Astrocyte of the cerebellum (primary cell): ENCODE data around the gene OBP2B.

Experiments
- DNase-seq: peaks from one replicate; pipeline ENCODE4 v3.0.0-alpha.2; 2011; ENCODE audit warnings: low read depth
- H3K4me3 ChIP-seq: 2 replicates; pipeline ENCODE4 v1.5.1; 2011; ENCODE audit warnings: mild to moderate bottlenecking, low read depth, low read length, moderate library complexity
- in situ Hi-C: cut with HindIII; loops from 2 replicates; pipeline ENCODE4 v1.10.0; 2017; ENCODE audit warnings: low sequenced_read_pairs
- TF ChIP-seq, protein P1 (sequence below): IDR thresholded peaks from 2 replicates; pipeline ENCODE4 v1.5.1; 2012; ENCODE audit warnings: low read length, low read depth, moderate library complexity, mild to moderate bottlenecking; ENCODE audit errors: missing control alignments

Gene OBP2B

DNA sequence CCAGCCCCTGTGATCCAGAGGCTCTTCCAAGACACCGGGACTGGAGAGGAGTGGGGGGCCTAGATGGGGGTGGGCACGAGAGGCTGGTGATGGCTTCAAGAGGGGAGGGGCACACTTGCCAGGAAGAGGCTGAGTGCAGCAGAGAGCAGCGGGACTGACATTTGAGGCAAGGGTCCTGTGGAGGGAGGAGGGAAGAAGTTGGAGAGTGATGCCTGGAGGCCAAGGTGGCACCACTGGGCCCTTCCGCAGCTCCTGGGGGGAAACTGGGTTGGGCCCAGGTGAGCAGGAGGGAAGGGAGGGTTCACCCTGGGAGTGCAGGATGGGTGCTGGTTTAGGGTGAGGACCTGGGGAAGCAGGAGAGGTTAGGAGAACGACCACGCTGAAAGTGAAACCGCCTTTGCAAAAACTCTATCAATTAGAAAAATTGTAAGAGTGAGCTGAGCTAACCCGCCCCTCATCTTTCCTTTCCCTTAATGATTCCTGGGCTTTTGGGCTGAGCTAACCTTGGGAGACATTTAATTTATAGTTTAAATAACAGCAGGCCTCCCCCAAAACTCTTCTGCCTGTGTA lies 39.8 kb upstream of the OBP2B start:
- in situ Hi-C loops, result no loop called here
- H3K4me3 ChIP-seq, result no peak overlapping the region
- DNase-seq, result no peak
- TF ChIP-seq, protein P1, sequence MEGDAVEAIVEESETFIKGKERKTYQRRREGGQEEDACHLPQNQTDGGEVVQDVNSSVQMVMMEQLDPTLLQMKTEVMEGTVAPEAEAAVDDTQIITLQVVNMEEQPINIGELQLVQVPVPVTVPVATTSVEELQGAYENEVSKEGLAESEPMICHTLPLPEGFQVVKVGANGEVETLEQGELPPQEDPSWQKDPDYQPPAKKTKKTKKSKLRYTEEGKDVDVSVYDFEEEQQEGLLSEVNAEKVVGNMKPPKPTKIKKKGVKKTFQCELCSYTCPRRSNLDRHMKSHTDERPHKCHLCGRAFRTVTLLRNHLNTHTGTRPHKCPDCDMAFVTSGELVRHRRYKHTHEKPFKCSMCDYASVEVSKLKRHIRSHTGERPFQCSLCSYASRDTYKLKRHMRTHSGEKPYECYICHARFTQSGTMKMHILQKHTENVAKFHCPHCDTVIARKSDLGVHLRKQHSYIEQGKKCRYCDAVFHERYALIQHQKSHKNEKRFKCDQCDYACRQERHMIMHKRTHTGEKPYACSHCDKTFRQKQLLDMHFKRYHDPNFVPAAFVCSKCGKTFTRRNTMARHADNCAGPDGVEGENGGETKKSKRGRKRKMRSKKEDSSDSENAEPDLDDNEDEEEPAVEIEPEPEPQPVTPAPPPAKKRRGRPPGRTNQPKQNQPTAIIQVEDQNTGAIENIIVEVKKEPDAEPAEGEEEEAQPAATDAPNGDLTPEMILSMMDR, result no peak

DNA sequence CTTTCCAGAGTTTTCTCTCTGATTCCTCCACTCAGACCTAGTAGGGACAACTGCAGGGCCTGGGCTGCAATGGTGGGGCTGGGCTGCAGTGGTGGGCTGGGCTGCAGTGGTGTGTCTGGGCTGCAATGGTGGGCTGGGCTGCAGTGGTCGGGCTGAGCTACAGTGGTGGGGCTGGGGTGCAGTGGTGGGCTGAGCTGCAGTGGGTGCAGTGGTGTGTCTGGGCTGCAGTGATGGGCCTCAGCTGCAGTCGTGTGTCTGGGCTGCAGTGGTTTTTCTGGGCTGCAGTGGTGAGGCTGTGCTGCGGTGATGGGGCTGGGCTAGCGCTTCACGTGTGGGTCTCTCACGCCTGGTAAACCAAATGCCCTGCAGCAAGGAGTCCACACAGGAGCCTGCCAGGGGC lies 38.6 kb upstream of the OBP2B start:
- H3K4me3 ChIP-seq, result no peak overlapping the region
- TF ChIP-seq, protein P1, result no peak
- in situ Hi-C loops, result no loop called here
- DNase-seq, result no peak

DNA sequence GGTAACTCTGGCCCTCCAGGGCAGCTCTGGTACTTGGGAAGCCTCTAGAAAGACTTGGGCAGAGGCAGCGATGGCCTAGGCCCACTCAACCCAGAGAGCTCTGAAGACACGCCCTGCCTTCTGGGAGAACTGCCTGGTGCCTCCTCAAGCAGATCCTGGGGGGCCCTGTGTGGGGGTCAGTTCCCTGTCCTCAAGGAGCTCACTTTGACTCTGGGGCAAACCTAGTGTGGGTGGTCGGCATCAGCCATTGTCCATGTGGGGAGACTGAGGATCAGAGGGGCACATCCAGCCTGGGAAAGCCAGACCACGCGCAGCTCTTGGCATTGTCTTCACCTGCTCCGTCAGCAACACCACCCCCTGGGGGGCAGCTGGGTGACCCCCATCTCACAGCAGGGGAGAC lies 37.9 kb upstream of the OBP2B start:
- no peak overlapping the region for H3K4me3 ChIP-seq
- in situ Hi-C loops, result no loop called here
- no peak for DNase-seq
- TF ChIP-seq, protein P1, result no peak

DNA sequence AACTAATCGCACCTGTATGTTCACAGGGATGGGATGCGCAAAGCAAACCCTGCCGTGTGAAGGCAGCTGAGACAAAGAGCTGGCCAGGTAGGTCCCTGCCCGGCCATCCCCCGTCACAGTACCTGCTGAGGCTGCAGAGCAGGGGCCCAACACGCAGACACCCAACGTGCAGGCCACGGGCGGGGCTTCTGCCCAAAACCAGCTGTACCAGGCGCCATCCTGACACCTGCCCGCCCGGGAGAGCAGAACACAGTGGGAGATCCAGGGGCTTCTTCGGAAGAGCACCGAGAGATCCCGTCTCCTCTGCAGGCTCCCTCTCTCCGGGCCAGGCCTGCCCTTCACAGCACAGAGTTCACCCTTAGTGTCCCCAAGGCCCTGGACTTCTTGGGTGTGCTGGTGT lies 37.5 kb upstream of the OBP2B start:
- DNase-seq, result no peak
- in situ Hi-C loops, result no loop called here

DNA sequence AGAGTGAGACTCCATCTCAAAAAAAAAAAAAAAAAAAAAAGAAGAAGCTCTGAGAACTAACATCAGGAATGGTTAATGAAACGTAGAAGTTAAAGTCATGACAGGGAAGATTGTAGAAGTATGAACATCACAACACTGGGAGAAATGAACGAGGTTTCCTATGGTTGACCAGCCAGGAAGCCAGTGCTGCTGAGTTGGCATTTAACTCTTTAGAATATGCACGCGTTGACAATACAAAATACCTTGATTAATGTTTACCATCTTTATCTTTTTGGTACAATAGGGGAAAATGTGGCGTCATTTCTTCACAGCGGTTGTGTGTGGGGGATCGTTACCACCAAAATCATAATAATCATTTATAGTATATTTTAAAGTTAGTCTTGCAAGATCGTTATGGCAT lies 33.9 kb upstream of the OBP2B start:
- DNase-seq, result no peak
- in situ Hi-C loops, result no loop called here
- TF ChIP-seq, protein P1, result no peak
- no peak overlapping the region for H3K4me3 ChIP-seq

More for the DNA sequence above, 37.5 kb upstream of the OBP2B start:
- no peak overlapping the region for H3K4me3 ChIP-seq
- TF ChIP-seq, protein P1, result no peak

DNA sequence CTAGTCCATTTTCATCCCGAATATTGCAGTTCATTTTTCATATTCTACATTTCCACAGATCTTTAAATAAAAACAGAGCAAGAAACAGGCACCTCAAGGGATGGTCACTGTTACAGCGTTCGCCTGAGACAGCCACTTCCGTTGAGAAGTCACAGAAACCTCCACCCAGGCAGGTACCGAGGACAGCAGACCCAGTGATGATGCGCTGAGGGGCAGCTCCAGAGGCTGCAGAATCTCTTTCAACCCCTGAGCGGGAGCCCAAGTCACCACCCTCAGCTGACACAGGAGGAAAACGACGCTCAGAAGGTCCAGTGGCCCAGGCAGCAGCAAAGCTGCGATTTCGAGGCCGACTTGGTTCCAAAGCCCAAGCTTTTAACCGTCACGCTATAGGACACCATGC lies 33.2 kb upstream of the OBP2B start:
- DNase-seq, result no peak
- TF ChIP-seq, protein P1, result no peak
- in situ Hi-C loops, result no loop called here

More for the DNA sequence above, 33.2 kb upstream of the OBP2B start:
- no peak overlapping the region for H3K4me3 ChIP-seq
